Rectal smooth muscle tissue (tissue), 1 donor: ENCODE measurements around the gene PRELID2.
"Not testable (repeated sequence)": the region's sequence is repeated elsewhere in the genome, so short reads cannot be mapped to it uniquely, and the experiment has no call there.

Source experiments
- H3K27ac ChIP-seq: one replicate; pipeline ENCODE4 v1.7.0; 2013; ENCODE audit warnings: low read depth, low read length, inconsistent platforms
- H3K27me3 ChIP-seq: one replicate; pipeline ENCODE4 v1.7.0; 2013; ENCODE audit warnings: low read length; ENCODE audit not compliant: control insufficient read depth, insufficient read depth
- H3K36me3 ChIP-seq: one replicate; pipeline ENCODE4 v1.7.0; 2013; ENCODE audit warnings: low read length; ENCODE audit not compliant: control insufficient read depth, insufficient read depth
- H3K4me1 ChIP-seq: one replicate; pipeline ENCODE4 v1.7.0; 2013; ENCODE audit warnings: low read length; ENCODE audit not compliant: control insufficient read depth, insufficient read depth
- H3K4me3 ChIP-seq: one replicate; pipeline ENCODE4 v1.7.0; 2013; ENCODE audit warnings: low read length
- H3K9ac ChIP-seq: one replicate; pipeline ENCODE4 v1.7.0; 2013; ENCODE audit warnings: low read length

The PRELID2 gene

DNA sequence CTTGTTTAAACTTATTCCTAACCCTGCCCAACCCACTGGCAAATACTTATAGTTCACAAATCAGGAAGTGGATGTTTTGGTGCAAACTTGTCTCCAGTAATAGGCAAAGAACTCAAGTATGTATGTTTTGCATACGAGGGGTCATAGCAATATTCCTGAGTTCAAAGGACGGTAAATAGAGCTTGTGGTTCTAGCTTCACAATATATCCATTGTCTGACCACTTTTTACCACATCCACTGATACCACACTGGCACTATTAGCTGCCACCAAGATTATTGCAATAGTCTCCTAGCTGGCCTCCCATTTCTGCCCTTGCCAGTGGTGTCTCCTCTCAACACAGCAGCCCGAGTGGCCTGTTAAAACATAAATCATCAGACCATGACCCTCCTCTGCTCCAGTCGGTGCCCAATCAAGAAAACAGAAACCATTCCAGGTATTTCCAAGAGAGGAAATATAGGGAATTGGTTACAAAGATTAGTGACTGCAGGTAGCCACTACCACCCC lies 20.7 kb upstream of the PRELID2 start:
- H3K27ac ChIP-seq: peak overlapping the region; percentile 57
- no peaks in the 10 kb centered on the region for H3K36me3 ChIP-seq
- H3K4me3 ChIP-seq: peak overlapping the region; percentile 61
- no peaks in the 10 kb centered on the region for H3K4me1 ChIP-seq
- no peak overlapping the region for H3K9ac ChIP-seq
- H3K27me3 ChIP-seq: no peaks in the 10 kb centered on the region

DNA sequence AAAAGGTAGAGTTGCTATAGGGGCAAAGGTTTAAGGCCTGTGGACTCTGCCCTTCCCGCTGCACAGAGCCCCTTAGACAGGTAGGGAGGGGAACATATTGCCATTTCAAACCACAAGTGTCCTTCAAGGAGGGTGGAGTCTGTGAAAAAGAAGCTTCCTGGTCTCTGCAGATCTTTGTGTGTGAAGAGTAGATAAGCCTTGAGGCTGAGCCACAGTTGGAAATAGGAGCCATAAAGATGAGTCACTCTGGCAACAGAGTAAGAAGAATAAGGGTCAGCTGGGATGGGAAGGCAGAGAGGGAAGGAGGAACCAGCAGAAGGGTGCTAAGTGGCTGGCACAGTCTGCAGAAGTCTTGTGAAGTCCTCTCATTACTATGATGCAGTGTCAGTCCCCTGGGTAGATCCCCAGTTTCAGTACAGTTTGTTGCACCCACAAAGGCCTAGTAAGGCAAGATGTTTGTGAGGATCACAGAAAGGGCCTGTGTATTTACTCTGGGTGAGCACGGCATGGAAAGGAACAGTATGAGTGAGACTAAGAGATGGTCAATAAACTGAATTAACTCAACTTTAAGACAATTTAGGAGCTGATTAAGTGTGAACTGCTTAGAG lies 19.6 kb upstream of the PRELID2 start:
- no peaks in the 10 kb centered on the region for H3K4me1 ChIP-seq
- no peaks in the 10 kb centered on the region for H3K36me3 ChIP-seq
- no peaks in the 10 kb centered on the region for H3K27me3 ChIP-seq
- H3K27ac ChIP-seq: no peak overlapping the region
- no peak overlapping the region for H3K4me3 ChIP-seq
- H3K9ac ChIP-seq: no peak overlapping the region

DNA sequence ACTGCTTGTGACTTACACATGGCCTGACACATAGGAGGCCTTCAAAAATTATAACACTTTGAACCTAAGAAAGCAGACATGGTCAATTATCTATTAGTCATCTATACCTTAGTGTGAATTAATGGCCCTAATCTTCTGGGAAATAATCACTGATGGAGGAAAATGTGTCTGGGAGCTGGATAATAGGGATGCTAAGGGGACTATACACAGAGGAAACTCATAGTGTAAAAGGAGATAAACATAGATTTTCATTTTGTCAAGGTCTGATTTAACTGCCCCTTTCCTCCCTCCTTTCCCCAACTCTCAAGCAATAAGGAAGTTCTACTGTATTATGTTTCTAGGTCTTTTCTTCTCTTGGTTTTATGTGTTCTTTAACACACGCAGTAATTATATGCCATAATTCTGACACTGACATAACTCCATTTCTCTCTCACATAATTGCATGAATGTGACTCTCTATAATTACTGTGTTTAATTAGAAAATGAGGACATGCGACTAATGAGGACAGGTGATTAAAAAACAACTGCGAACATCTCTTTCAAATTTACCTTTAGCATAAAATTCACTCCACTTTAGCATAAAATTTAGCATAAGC lies 18.7 kb upstream of the PRELID2 start:
- Histone ChIP-seq H3K36me3 (no peaks in the 10 kb centered on the region), H3K4me1 (no peaks in the 10 kb centered on the region), H3K27ac (no peak overlapping the region), H3K4me3 (no peak overlapping the region), H3K9ac (no peak overlapping the region), H3K27me3 (no peaks in the 10 kb centered on the region)

DNA sequence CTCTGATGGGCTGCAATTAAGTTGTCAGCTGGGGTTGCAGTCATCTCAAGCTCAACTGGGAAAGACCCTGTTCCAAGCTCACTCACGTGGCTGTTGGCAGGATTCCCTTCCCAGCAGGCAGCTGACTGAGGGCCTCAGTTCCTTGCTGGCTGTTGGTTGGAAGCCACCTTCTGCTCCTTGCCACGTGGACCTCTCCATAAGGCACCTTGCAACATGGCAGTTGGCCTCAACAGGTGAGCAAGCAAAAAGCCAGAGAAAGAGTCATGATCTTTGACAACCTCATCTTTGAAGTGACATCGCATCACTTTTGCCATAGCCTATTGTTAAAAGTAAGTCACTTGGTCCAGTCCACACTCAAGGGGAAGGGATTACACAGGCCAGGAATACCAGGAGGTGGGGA lies 17.8 kb upstream of the PRELID2 start:
- H3K9ac ChIP-seq: no peak overlapping the region
- H3K27me3 ChIP-seq: no peaks in the 10 kb centered on the region
- H3K4me1 ChIP-seq: no peaks in the 10 kb centered on the region
- no peak overlapping the region for H3K27ac ChIP-seq
- no peak overlapping the region for H3K4me3 ChIP-seq
- no peaks in the 10 kb centered on the region for H3K36me3 ChIP-seq

DNA sequence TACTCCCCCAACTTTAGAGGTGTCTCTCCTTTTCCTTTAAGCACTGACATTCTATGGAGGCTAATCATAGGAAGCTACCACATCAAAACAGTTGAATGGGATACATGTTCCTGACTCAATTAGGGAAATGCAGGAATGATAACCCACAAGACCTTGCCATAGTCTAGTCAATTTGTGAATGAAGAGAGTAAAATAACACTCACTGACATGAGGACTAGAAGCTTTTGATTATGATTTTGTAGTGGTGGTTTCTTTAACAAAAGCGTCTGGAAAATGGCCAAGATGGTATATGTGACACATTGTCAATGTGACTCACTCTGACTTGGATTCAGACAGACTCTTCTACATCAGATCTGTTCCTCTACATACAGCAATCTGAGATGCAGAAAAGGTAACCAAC lies 13.7 kb upstream of the PRELID2 start:
- H3K9ac ChIP-seq: no peak overlapping the region
- no peak overlapping the region for H3K4me3 ChIP-seq
- no peaks in the 10 kb centered on the region for H3K27me3 ChIP-seq
- no peak overlapping the region for H3K27ac ChIP-seq
- H3K4me1 ChIP-seq: no peaks in the 10 kb centered on the region
- H3K36me3 ChIP-seq: no peaks in the 10 kb centered on the region

DNA sequence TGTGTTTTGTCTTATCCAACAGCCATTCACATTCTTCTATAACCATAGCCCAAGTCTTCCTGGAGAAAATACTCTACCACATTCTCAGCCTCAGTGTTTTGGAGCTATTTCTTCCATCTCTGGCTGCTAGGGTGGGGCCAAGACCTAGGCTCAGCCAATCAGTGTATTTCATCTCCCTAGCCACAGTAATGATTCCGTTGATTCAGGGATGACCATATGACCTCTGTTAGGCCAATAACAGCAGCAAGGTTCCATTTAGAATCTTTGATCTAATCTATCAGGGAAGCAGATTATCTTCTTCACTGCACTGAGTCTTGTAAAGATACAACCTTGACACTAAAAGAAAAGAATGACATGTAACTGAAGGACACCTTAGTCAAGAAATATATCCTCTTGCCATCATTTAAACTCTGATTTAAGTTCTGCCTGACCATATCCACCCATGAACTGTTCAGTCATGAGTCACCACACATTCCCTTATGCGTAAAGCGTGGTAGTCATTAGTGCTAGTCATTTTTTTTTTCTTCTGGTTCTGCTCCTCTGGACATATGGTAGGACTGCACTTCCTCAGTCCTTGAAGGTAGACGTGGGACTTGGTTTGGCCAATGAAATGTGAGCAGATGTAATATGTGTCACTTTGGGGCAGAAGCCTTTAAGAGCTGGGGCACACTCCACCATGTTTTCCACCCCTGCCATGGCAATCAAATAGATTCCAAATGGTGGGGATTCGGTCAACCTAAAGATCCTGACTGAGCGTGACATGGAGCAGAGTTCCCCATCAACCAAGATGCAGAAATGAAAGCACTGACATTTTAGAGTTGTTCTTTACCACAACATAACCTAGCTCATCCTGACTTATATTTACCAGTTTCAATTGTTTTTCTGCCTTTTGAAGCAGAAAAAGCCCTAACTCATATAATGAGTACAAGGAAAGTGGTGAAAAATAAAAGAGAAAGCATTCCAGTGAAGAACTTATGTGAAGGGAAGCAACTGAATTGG lies 12.7 kb upstream of the PRELID2 start:
- H3K4me1 ChIP-seq: no peaks in the 10 kb centered on the region
- no peak overlapping the region for H3K27ac ChIP-seq
- H3K27me3 ChIP-seq: no peaks in the 10 kb centered on the region
- no peak overlapping the region for H3K9ac ChIP-seq
- no peaks in the 10 kb centered on the region for H3K36me3 ChIP-seq
- no peak overlapping the region for H3K4me3 ChIP-seq

DNA sequence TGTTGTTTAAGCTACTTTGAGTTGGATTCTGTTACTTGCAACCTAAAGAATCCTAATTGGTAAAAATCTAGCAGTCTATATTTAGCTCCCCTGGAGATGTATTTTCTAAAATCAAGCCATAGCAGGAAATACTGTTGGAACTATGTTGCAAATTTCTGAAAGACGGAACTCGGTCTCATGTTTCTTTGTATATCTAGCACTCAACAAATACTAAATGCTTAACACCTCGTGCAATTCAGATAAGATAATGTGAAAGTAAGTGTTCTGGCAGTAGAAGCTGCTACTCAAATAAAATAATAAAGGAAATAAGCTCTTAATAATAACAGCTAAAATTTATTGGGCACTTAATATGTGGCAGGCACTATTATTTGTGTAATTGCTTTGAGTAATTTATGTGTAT lies 10.9 kb upstream of the PRELID2 start:
- Histone ChIP-seq H3K4me3 (no peak overlapping the region), H3K4me1 (no peaks in the 10 kb centered on the region), H3K27me3 (no peaks in the 10 kb centered on the region), H3K9ac (no peak overlapping the region), H3K36me3 (no peaks in the 10 kb centered on the region), H3K27ac (no peak overlapping the region)

DNA sequence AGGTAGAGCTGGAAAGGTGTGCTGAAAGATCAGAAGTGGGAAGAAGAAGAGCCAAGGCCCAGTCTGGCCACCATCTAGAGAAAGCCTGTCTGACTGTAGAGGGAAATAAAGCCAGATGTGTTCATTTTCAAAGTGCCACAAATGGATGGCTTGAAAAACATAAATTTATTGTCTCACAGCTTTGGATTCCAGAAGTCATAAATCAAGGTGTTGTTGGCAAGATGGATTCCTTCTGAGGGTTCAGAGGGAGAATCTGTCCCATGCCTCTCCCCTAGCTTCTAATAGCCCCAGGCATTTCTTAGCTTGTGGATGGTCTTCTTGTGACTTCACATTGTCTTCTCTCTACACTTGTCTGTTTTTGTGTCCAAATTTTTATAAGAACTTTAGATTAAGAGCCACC lies 6.2 kb upstream of the PRELID2 start:
- H3K9ac ChIP-seq: no peak overlapping the region
- no peaks in the 10 kb centered on the region for H3K36me3 ChIP-seq
- no peak overlapping the region for H3K27ac ChIP-seq
- no peak overlapping the region for H3K4me3 ChIP-seq
- no peaks in the 10 kb centered on the region for H3K4me1 ChIP-seq
- no peaks in the 10 kb centered on the region for H3K27me3 ChIP-seq

DNA sequence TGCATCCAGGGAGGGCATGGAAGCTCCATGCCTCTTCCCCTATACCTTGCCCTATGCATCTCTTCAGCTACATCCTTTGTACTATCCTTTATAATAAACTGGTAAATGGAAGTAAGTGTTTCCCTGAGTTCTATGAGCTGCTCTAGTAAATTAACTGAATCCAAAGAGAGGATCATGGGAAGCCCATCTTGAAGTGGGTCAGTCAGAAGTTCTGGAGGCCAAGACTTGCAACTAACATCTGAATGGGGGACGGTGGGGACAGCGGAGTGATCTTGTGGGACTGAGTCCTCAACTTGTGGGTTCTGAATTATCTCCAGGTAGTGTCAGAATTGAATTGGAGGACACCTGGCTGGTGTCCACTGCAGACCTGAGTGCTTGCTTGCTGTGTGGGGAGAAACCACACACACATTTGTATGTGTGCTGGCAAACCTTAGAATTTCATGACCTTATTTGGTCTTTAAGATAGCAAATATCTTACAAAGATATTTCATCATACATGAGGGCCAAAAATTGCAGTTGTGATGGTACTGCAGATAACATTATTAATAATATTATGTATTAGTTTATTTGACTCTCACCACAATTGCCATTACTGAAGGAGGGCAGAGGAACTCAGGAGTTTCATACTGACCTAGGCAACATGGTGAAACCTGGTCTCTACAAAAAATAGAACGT lies 5.5 kb upstream of the PRELID2 start:
- Histone ChIP-seq H3K9ac (no peak overlapping the region), H3K4me1 (no peaks in the 10 kb centered on the region), H3K36me3 (no peaks in the 10 kb centered on the region), H3K4me3 (no peak overlapping the region), H3K27me3 (no peaks in the 10 kb centered on the region), H3K27ac (no peak overlapping the region)

DNA sequence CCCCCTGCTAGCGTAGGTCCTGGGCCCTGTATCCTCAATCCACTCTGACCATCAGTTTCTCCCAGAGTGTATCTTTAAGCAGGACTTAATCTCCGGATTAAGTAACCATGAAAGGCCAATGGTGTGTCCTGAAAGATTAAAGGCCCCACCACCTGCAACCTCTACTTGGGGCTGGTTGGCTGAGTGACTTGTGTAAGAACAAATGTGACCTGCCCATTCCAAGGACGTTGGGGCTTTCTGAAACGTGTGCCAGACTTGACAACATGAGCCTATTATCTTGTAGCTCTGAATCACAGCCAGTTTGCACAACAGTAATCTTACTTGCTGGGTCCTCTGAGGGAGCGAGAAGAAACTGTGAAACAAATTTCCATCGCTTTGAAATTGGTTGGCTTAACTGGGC lies 3.1 kb upstream of the PRELID2 start:
- H3K36me3 ChIP-seq: no peaks in the 10 kb centered on the region
- H3K9ac ChIP-seq: no peak overlapping the region
- H3K4me1 ChIP-seq: no peaks in the 10 kb centered on the region
- no peak overlapping the region for H3K27ac ChIP-seq
- no peak overlapping the region for H3K4me3 ChIP-seq
- no peaks in the 10 kb centered on the region for H3K27me3 ChIP-seq

DNA sequence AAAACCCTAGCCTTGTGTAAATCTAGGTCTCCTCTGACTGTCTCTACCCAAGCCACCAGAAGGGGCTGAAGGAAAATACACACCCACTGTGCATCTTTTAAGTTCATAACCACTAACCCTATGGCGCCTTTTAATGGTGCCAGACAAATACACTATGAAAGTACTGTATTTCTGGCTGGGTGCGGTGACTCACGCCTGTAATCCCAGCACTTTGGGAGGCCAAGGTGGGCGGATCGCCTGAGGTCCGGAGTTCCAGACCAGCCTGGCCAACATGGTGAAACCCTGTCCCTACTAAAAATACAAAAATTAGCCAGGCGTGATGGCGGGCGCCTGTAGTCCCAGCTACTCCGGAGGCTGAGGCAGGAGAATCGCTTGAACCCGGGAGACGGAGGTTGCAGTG lies 1.1 kb upstream of the PRELID2 start:
- not testable (repeated sequence) for H3K27me3 ChIP-seq, H3K36me3 ChIP-seq, H3K27ac ChIP-seq, H3K4me1 ChIP-seq, H3K9ac ChIP-seq
- peak overlapping the region; percentile 95 for H3K4me3 ChIP-seq

DNA sequence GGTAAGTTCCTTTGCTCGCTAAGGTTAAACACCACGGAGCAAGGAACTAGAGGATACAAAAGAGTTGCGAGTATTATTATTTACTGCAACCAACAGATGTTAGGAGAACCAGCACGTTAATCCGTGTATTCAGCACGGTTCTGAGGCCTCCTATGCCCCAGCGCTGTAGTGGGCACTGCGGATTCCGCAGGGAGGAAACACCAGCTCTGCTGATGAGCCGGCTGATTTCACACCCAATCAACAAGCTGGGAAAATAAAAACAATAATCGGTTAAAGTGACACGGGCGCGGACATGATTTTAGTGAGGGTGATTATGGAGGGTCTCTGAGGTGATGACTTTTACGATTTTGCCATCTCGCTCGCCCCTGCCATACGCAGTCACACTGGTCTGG lies 702 bp upstream of the PRELID2 start:
- H3K36me3 ChIP-seq: no peaks in the 10 kb centered on the region
- H3K9ac ChIP-seq: peak overlapping the region; percentile 51
- peak overlapping the region; percentile 95 for H3K4me3 ChIP-seq
- no peaks in the 10 kb centered on the region for H3K4me1 ChIP-seq
- H3K27ac ChIP-seq: peak overlapping the region; percentile 69
- no peaks in the 10 kb centered on the region for H3K27me3 ChIP-seq
